HG02642 (cell line): ENCODE data around the gene CITED4.
"Not testable (repeated sequence)": the region's sequence is repeated elsewhere in the genome, so short reads cannot be mapped to it uniquely, and the experiment has no call there.

Source experiments
- ATAC-seq: cut with Tn5 transposase; IDR thresholded peaks from one replicate; pipeline ENCODE4 v1.9.1; 2021; ENCODE audit warnings: mild to moderate bottlenecking; ENCODE audit not compliant: unreplicated experiment, poor library complexity

Gene CITED4, protein sequence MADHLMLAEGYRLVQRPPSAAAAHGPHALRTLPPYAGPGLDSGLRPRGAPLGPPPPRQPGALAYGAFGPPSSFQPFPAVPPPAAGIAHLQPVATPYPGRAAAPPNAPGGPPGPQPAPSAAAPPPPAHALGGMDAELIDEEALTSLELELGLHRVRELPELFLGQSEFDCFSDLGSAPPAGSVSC

DNA sequence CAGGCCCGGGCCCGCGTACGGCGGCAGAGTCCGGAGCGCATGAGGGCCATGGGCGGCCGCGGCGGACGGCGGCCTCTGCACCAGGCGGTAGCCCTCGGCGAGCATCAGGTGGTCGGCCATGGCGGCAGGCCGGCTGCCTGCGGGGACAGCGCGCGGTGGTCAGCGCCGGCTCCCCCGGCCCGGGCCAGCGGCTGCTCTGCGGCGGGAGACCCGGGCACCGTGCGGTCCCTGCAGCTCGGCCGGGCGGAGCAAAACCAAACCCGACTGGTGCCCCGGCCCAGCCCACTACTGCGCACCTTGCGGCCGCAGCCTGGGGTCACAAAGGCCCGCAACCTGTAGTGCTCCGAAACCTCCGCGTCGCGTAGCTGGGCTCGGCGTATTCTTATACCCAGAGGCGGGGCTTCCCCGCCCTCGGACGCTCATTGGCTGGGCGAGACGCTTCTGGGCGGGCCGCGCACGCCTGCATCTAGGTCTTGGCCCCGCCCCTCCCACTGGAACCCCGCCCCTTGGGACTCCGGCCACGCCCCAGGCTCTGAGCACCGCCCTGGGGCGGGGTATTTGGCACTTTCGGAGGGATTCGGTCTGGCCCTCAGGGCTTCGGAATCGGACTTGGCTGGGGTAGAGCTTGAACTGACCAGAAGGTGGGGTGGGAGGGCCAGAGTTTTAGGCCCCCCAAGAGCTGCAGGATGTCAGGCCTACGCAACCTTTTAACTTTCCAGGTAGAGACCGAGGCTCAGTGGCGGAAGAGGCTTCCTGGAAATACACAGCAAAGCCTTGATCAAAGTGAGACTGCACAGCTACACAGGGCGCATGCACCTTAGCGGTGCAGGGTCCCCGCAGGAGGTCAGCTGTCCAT, at the start of gene CITED4:
TSS of gene CITED4 (minus strand) at position 356 of the 856 bp plus-strand sequence. CDS start at position 120, 236 bp downstream.
- ATAC-seq = peak; percentile 89

DNA sequence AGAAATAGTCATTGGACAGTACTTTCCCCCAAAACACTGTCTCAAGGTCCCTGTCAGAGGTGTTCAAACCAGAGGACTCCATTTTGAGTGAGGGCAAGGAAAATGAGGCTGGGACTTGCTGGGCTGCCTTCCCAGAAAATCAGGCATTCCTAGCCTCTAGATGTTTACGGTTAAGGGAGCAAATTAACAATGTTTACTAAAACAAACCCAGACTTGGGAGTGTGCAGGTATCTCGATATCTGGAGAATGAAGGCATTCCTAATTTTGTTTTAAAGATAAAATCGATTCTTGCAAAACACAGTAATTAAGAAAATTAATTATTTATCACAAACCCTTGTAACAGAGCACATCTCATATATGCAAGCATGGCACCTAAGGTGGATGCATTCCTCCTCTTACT, 48.9 kb upstream of the CITED4 start:
- no peak for ATAC-seq

DNA sequence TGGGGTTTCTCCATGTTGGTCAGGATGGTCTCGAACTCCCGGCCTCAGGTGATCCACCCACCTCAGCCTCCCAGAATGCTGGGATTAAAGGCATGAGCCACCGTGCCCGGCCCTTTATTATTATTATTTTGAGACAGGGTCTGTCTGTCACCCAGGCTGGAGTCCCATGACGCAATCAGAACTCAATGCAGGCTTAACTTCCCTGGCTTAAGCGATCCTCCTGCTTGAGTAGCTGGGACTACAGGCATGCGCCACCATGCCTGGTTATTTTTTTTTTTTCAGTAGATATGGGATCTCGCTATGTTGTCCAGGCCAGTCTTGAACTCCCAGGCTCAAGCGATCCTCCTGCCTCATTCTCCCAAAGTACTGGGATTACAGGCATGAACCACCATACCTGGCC, 47.1 kb upstream of the CITED4 start:
- no peak for ATAC-seq

DNA sequence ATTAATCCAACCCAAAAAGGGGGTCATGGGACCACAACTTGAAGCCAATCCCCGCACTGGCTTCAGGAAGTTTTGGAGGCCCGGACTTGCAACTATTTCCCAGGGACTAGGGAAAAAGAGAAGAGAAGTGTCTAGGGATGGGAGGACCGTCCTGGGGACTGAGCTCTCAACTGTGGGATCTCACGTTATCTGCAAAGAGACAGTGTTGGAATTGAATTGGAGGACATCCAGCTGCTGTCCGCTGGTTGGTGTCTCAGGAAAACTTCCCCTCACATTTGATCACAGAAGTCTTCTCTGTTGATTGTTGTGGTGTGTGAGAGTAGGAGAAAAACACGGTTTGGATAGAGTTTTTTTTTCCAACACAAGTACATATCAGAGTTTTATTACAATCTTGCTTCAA, 46.2 kb upstream of the CITED4 start:
- no peak for ATAC-seq

DNA sequence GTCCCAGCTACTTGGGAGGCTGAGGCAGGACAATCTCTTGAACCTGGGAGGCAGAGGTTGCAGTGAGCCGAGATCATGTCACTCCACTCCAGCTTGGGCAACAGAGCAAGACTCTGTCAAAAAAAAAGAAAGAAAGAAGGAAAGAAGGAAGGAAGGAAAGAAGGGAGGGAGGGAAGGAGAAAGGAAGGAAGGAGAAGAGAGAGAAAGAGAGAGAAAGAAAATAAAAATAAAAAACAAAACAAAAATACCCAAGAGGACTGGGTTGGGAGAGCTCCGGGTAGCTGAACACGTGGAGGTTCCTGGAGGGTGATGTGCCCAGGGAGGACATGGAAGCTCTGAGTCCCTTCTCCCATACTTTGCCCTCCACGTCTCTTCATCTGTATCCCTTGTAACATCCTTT, 45.7 kb upstream of the CITED4 start:
- ATAC-seq = no peak

DNA sequence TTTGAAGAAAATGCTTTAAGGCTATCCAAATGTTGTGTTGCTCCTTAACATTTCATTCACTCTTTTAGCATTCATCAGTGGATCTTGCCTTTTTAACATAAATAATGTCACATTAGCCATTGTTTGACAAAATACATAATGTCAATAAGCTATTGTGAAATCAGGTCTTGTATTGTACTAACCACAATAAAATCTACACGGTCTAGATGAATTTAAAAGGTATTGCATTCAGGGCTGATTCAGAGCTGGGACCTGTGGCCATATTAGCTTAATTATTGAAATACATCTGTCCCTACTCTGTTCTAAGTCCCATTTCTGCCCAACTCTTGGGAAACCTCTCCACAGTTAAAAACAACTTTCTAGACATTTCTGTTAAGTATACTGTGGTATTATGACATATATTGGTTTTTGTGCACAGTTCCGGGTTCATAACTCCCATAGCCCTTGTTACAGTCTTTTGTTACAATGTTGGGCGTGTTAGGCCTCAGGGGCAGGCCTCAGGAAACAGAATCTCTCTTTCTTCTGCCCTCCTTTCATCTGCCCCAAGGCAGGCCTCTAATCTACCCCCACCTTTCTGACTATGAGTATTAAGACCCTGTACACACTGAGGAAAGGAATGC, 44.7 kb upstream of the CITED4 start:
- ATAC-seq = no peak

DNA sequence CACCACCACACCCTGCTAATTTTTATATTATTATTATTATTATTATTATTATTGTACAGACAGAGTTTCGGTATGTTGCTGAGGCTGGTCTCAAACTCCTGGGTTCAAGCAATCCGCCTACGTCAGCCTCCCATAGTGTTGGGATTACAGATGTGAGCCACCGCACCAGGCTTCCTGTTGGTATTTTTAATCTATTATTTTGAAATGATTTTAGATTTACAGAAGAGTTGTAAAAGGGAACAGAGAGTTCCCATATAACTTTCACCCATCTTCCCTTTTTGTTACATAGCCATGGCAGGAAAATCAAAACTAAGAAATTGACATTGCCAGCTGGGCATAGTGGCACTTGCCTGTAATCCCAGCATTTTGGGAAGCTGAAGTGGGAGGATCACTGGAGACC, 42.9 kb upstream of the CITED4 start:
- no peak for ATAC-seq

DNA sequence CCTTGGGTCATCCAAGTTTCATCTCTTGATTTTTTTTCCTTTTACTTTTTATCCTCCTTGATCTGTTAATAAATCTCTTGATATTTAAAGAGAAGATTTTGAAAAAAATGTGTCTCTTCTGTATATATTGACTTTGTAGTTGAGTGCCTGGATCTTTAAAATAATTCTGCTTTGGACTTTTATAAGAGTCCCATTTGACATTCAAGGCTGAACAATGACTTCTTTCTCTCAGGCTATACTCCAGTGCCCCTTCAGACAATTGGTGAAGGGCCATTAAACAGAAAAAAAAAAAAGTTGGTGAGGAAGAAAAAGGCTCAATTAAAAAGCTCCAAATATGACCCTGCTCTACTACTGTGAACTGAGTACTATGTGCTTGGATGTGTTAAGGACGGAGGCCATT, 40.9 kb upstream of the CITED4 start:
- no peak for ATAC-seq

DNA sequence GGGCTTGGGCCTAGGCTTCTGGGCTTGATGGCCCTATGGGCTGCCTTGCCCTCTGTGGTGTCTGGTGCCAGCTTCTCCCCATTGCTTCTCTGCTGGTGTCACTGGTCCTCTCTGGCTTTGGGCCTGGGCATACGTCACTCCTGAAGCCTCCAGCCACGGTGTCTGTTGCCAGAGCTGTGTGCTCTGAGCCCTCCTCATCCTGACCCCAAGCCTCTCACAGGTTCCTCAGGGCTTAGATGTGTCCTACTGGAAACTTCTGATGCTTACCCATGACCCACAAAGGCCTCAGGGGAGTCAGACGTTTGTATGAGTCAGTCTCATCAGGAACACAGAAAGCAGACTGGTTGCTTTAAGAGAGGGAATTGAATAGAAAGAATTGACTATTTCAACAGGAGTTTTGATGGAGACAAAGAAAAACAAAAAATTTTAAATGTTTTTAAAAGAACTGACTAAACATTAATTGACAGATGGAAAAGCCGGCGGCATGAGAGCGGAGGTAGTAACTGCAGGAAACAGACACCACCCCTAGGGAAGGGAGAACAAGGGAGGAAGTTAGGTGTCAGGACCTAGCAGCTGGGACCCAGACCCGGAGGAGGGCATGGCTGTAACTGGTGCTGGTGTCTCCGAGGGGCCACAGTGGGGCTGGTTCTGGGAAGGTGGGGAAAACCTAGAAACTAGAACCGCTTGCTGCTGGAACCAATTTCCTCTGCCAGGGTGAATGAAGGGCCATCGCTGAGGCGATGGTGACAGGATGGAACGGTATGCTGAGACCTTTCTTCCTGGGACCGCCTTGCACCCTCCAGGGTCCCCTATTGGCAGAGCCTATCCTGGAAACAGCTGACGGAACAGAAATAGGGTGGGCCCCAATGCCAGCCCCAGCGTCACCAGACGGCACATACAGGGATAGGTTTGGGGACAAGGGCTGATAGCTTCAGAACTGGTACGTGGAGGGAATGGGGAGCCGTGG, 40.0 kb upstream of the CITED4 start:
- no peak for ATAC-seq

DNA sequence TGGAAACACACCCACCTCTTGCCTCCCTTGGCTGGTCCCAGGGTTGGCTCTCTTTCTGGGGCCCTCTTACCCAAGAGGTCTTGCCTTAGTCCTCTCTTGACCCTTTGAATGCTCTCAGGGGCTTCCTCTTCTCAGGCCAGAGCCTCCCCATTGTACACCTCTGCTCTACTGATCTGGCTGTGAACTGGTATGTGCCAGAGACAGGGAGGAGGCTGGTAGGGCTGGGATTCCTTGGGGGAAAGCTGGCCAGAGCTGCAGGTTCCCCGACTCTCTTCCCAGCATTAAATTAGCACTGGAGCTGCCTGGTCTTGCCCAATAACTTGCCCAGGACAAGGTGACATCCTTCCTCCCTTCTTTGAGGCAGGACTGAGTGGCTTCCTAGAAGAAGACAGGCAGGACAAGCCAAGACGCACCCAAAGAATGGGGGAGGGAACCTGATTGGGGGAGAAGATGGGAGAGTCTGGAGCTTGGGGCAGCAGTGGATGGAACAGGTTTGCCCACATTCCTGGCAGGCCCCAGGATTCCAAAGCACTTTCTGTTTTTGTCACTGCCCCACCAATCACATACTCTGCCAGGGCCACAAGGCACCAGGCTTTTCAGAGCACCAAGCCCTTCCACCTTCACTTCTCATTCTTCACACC, 37.2 kb upstream of the CITED4 start:
- no peak for ATAC-seq

DNA sequence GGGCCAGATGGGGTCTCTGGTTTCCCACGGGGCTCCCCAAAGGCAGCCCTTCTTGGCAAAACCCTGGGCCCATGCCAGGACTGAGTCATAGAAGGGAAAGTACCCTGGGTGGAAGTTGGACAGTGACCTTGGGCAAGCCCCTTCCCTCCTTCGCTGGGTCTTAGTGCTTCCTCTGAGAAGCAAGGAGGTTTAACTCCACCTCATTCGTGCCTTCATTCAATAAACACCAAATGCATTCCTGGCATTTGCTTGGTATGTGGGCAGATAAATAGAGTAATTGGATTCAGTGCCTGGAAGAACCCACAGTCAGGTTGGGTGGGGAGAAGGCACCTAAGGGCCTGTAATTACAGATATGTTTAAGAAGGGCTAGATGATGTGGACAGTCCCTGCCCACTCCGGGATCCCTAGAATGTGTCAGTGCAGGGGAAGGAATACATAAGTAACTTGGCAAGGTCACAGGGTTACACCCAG, 36.3 kb upstream of the CITED4 start:
- no peak for ATAC-seq

DNA sequence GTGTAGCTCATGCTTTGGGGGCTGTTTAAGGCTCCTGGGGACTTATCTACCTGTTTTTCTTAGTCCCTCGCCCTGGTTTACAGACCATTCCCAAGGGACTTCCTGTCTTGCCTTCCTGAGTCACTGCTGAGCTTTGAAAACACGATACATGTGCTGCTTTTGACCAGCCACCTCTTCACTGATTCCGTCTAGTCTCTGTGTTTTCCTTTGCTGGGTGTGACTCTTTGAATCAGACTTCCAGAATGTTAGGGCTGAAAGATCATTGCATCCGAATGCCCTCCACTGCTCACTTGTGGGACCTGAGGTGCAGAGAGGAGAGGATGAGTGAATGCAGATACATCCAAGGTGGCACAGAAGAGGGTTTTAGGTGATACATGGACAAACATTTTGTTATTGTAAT, 35.4 kb upstream of the CITED4 start:
- ATAC-seq = no peak

DNA sequence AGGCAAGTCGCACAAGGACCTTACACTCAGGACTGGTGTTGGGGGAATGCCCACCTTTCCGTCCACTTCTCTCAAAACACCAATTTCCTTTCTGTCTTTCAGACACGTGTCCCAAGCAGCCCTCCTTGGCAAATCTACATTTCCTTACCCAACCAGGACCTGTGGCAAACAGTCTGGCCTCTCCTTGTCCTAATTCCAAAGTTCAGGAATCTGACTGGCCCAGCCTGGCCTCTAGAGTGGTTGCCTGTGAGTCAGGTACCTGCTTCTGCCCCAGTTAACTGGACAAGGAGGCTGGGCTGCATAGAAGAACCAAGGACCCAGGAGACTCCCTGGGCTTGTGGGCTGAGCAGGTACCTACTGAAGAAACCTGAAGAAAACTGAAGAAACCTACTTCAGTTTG, 34.3 kb upstream of the CITED4 start:
- no peak for ATAC-seq

DNA sequence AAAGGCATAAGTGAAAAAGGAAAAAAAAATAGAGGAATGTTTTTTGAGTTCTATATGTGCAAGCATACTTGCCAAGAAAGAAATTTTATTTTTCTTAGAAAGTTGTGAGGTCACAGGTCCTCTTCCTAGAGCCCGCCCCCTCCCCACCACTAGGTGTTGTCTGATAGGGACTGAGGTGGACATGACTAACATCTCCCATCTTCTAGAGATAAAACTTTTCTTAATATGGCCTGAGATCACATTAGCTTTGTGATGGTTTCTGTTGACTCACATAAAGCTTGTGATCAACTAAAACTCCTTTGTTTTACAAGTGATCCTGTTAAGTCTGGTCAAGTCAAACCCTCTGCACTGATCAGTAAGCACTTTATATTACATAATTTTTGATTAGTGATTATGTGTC, 33.4 kb upstream of the CITED4 start:
- no peak for ATAC-seq

DNA sequence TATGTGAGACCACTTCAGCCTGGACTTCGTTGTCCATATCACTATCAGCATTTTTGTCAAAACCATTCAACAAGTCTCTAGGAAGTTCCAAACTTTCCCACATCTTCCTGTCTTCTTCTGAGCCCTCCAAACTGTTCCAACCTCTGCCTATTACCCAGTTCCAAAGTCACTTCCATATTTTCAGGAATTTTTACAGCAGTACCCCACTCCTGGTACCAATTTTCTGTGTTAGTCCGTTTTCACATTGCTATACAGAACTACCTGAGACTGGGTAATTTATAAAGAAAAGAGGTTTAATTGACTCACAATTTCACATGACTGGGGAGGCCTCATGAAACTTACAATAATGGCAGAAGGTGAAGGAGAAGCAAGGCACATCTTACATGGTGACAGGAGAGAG, 32.7 kb upstream of the CITED4 start:
- ATAC-seq = not testable (repeated sequence)

DNA sequence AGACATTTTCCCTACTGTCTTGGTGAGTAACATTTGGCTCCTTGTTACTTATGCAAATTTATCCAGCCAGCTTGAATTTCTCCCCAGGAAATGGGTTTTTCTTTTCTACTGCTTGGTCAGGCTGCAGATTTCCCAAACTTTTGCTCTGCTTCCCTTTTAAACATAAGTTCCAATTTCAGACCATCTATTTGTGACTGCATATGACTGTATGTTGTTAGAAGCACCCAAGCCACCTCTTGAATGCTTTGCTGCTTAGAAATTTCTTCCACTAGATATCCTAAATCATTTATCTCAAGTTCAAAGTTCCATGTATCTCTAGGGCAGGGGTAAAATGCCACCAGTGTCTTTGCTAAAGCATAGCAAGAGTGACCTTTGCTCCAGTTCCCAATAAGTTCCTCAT, 32.3 kb upstream of the CITED4 start:
- no peak for ATAC-seq

DNA sequence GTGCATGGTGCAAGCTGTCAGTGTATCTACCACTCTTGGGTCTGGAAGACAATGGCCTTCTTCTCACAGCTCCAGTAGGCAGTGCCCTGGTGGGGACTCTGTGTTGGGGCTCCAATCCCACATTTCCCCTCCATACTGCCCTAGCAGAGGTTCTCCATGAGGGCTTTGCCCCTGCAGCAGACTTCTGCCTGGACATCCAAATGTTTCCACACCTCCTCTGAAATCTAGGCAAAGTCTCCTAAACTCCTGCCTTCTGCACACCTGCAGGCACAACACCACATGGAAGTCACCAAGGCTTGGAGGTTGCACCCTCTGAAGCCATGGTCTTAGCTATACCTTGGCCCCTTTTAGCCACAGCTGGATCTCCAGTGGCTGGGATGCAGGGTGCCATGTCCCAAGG, 31.8 kb upstream of the CITED4 start:
- no peak for ATAC-seq

DNA sequence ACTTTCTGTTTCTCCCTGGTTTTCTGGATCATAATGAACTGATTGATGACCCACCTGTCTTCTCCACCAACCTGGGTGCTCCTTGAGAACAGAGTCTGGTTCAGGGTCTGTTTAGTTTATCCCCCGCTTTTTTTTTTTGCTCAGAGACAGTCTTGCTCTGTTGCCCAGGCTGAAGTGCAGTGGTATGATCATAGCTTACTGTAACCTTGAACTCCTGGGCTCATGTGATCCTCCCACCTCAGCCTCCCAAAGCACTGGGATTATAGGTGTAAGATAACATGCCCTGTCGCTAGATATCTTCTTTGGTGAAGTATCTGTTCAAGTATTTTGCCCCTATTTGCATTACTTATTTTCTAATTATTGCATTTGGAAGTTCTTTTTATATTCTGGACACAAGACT, 30.2 kb upstream of the CITED4 start:
- ATAC-seq = no peak

DNA sequence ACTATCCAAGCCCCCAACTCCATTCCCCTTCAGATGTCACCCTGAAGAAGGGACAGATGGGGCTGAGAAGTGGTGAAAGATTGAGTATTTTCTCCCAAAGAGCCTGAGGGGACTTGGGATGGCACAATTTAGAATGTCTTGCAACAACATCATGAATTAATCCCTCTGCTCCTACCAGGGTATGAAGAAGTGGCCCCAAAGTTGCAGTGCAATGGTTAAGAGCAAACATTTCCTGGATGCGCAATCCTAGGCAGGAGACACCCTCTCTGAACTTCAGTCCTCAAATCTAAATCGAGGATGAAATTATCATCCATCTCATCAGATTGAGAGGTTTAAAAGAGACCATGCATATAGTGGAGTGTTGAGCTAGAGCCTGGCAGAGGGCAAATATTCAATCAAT, 28.6 kb upstream of the CITED4 start:
- no peak for ATAC-seq

DNA sequence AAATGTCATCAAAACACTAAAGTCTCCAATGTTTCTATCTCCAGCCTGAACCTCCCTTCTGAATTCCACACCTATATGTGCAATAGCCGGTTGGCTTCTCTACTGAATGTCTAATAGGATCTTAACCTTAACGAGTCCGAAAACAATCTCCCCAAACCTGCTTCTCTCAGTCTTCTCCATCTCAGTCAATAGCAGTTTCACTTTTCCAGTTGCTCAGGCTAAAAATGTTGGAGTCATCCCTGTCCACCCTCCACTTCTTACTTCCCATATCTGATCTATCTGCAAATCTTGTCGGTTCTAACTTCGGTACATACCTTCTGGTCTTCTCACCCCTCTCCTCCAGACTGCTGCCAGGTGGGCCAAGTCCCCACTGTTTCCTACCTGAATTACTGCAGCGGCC, 25.5 kb upstream of the CITED4 start:
- ATAC-seq = no peak
